ENCODE data around the gene CHD8.
"Not testable (repeated sequence)": the region's sequence is repeated elsewhere in the genome, so short reads cannot be mapped to it uniquely, and the experiment has no call there.

Gene CHD8

DNA sequence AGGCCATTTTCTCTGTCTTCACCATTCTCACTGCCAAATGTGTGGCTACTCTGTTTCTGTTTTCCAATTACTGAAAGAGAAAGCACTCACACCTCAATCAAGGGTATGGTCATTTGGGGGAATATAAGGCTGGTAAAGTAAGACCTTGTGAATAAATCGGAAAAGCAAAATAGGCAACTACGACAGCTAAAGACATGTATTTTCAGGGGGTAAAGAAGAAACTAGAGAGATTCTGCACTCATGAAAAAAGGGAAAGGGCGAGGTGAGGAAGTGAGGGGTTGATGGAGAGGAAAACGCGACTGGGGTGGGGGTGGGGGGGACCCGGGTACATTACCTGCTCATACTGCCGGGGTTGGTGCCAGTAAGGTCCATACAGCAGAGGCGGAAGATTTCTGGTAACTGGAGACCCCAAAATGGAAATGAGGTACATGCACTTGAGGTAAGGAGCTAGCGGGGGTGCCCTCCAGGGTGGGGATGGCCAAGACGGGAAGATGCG lies 19.3 kb downstream of the CHD8 start:
- DNase-seq (ENCODE audit: low read depth, low spot score) = no peak

DNA sequence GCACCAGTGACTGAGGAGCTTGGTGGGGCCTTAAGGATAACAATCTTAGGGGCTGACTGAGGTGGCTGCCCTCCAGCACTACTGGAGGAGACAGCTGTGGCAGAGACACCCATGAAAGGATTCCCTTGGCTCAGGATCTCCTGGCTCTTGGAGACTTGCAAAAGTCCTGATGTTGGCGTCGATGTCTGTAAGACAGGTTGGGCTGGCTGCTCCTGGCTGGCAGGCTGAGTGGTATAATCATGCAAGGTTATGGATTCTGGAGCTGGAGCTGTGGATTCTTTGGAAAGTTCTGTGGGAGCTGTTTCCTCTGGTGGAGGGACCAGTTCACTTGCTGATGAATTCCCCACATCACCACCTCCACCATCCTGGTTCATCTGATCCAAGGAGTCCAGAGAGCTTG lies 24.8 kb downstream of the CHD8 start:
- no peak for DNase-seq (ENCODE audit: low read depth, low spot score)

GRCh38 chr14:21428930-21429329 lies 27.0 kb downstream of the CHD8 start:
- no peak for DNase-seq (ENCODE audit: low read depth, low spot score)

- no peak for DNase-seq (ENCODE audit: low read depth, low spot score)
Observed at GRCh38 chr14:21426692-21427091, 29.2 kb downstream of the CHD8 start.

DNA sequence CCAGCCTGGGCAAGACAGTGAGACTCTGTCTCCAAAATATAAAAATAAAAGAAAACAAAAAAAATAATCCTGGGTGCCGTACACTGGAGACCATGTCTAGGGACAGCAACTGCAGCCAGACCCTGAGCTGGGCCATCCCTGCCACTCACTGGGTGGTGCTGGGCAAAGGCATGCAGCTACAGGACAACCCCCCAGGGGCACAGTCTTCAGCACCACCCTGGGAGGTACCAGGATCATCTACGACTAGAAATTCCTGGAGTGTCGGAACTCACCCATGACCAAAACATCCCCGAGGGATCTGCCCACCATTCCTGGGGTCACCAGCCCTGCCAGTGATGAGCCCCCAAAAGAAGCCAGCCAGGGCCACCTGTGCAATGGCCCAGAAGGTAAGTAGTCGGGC lies 36.4 kb downstream of the CHD8 start:
- DNase-seq (ENCODE audit: low read depth, low spot score) = no peak

GRCh38 chr14:21415329-21415728 lies 40.6 kb downstream of the CHD8 start:
- DNase-seq (ENCODE audit: low read depth, low spot score) = no peak

DNA sequence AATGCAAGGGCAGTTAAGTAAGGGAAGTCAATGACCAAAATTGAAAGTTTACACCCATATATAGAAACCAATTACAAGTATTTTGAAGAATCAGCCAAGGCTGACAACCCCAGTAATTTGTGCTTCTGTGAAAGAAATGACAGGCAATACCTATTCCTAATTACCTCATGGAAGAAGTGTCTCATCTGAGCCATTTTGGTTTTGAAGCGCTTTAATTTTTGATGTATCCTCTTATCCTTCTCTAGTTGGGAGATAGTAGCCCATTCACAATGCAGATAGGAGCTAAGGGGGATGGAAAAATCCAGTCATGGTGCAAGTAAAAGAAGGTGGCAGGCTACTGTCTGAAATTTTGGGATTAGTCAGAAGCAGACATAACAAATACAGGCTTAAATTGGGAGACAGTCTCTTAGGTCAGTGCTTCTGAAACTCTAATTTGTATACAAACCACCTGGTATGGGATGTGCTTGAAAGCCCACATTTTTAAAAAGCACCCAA lies 41.7 kb downstream of the CHD8 start:
- DNase-seq (ENCODE audit: low read depth, low spot score) = no peak

DNA sequence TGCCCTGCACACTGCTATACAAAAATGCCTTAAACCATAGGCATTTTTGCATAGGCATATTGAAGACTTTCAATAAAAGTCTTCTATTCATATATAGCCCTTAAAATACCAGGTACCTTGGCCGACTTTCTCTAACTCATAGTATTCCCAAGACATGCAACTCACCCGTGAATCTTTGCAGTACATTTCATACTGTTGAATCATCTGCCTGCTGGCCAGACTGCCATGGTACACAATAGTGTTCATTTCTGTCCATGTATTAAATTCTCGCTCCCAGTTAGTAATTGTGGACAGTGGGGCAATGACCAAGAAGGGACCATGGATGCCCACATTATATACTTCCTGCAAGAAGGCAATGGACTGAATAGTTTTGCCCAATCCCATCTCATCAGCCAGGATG lies 47.8 kb downstream of the CHD8 start:
- no peak for DNase-seq (ENCODE audit: low read depth, low spot score)

GRCh38 chr14:21406213-21406612 lies 49.7 kb downstream of the CHD8 start:
- no peak for DNase-seq (ENCODE audit: low read depth, low spot score)

DNA sequence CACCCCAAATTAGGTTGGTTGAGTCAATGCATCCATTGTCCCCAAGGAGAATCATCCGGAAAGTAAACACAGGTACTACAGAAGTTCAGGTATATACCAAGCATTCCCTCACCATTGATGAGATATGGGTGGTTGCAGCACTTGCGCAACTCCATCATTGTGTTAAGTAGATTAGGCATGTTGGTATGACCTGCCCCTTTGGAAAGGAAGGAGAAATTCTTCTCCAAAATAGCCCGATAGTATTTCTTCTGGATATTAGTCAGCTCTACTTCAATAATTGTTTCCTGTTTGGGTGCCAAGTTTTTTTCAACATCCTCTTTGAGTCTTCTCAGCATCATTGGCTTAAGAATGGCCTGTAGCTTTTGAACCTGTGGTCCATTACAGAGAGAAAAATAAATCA lies 50.8 kb downstream of the CHD8 start:
- DNase-seq (ENCODE audit: low read depth, low spot score) = no peak

DNA sequence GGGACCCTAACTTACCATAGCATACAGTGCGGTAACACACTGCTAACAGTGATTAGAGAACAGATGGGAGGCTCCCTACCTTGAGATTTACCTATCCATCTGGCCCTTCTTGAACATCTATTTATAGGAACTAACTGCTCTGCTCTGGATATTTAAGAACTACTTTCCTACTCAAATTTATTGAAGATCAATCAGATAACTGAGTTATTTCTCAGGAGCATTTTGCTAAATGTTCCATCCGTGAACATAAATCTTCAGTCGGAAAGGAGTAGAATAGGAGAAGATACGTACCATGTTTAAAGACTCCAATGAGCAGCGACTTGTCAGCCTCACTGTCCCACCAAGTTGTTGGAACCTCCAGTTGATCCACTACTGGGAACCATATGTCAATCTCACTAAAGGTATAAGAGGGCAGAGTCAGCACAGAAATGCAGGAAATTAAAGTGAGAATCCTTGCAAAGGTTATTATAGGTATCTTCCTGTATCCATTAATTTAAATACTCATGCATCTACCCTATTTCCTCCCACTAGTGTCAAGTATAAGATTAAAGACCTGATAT lies 56.5 kb downstream of the CHD8 start:
- no peak for DNase-seq (ENCODE audit: low read depth, low spot score)

DNA sequence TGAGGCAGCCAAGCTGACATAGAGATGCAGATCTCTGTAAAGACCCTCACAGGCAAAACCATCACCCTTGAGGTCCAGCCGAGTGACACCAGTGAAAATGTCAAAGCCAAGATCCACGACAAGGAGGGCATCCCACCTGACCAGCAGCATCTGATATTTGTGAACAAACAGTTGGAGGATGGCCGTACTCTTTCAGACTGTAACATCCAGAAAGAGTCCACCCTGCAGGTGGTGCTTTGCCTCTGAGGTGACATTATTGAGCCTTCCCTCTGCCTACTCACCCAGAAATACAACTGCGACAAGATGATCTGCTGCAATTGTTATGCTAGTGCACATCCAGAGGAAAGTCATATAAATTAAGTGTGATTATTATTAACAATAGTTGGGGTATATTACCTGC lies 57.0 kb downstream of the CHD8 start:
- no peak for DNase-seq (ENCODE audit: low read depth, low spot score)

GRCh38 chr14:21395450-21395849 lies 60.5 kb downstream of the CHD8 start:
- DNase-seq (ENCODE audit: low read depth, low spot score) = no peak

- DNase-seq (ENCODE audit: low read depth, low spot score) = no peak
Observed at GRCh38 chr14:21385188-21385904, 70.6 kb downstream of the CHD8 start.

DNA sequence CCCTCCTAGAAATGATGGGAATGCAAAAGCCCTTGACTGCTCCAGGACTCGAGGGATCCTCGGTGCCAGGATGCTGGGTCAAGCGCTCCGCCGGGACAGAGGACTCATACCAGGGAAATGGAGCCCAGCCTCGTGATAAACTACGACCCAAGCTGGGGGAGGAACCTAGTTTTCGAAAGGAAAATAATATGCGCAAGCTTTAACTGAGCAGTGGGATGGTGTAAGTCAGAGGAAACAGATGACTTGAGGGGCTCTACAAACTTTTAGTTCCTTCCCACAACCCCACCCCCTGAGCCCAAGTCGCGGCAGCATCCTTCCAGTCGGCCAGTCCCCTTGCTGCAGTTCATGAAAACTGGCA lies 71.5 kb downstream of the CHD8 start:
- no peak for DNase-seq (ENCODE audit: low read depth, low spot score)

DNA sequence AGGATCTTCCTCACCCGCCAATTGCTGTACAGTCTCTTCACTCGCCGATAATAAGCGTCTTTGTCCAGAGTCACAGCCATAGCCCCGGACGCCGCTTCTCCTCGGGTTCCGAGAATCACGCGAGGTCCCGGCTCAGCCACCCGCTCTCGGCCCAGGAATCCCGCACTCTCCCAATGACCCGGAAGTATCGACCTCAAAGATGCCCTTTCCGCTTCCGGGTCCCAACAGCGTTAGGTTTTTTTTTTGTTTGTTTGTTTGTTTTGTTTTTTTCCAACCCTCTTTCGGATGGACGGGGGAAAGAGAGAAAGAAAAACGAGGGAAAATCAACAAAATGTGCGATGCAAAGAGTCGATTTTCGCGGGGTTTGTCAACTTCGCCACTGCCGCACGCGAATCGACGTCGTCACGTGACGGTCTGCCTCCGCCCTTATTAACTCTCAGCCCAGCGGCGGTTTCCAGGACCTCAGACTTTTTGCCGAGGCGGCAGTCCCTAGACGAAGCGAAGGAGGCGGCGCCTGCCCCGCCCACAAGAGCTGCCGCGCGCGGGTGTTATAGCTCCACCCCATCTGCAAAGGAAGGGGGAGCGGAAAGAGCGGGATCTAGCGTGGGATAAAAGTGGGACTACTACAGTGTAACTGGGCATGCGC lies 72.0 kb downstream of the CHD8 start, which contains the start of gene SUPT16H:
Gene SUPT16H, minus strand, starts transcription at position 172 of the 646 bp plus-strand sequence. Its CDS starts 92 bp downstream, at position 80.
- peak; percentile 88 for DNase-seq (ENCODE audit: low read depth, low spot score)

- no peak for DNase-seq (ENCODE audit: low read depth, low spot score)
Observed at GRCh38 chr14:21382886-21383847, 72.8 kb downstream of the CHD8 start.

- no peak for DNase-seq (ENCODE audit: low read depth, low spot score)
Observed at GRCh38 chr14:21382095-21382494, 73.8 kb downstream of the CHD8 start.

GRCh38 chr14:21379338-21379737 lies 76.6 kb downstream of the CHD8 start:
- no peak for DNase-seq (ENCODE audit: low read depth, low spot score)

DNA sequence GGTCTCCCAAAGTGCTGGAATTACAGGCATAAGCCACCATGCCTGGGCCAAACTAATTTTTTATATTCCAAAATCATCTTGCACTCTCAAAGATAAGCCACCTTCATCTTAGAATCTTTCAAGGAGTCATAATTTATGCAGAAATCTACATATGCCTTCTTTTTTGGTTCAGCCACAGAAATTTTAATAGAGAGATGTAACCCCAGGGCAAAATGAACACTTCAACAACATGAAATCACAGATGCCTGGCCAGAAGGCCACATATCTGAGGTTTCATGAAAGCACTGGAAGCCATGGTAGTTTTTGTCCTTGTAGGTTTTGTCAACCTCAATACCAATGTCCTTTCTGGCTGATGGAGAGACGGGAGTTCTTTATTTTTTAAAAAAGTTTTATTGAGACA lies 81.9 kb downstream of the CHD8 start:
- DNase-seq (ENCODE audit: low read depth, low spot score) = no peak

DNA sequence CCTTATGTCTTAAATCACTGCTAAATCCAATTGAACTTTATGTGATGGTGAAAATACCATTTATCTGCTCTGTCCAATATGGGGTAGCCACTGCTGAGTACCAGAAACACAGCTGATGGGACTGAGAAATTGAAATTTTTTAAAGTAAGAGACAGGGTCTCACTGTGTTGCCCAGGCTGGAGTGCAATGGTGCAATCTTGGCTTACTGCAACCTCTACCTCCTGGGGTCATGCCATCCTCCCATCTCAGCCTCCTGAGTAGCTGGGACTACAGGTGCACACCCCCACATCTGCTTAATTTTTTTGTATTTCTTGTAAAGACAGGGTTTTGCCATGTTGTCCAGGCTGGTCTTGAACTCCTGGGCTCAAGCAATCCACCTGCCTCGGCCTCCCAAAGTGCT lies 83.1 kb downstream of the CHD8 start:
- DNase-seq (ENCODE audit: low read depth, low spot score) = not testable (repeated sequence)
